ENCODE results near the gene MCEE.
"Not testable (repeated sequence)": the region's sequence is repeated elsewhere in the genome, so short reads cannot be mapped to it uniquely, and the experiment has no call there.

MCEE gene

GRCh38 chr2:71151620-71152019, 21.6 kb upstream of the MCEE start:
- Histone ChIP-seq H3K36me3 (ENCODE audit: control insufficient read depth in 1 of 2, insufficient read depth in 2 of 2, low read length in 2 of 2) (peaks cover 38 to 39% of the 10 kb centered on the region in 2 donors), H3K4me1 (ENCODE audit: control insufficient read depth in 1 of 2, insufficient read depth in 2 of 2, low read length in 2 of 2) (peaks cover 0 to under 1% of the 10 kb centered on the region in 2 donors), H3K9me3 (ENCODE audit: control insufficient read depth in 1 of 2, low read length in 2 of 2) (no peaks in the 10 kb centered on the region), H3K27me3 (ENCODE audit: low read depth, low read length) (no peaks in the 10 kb centered on the region), H3K4me3 (ENCODE audit: low read depth in 1 of 2, low read length in 2 of 2) (no peak overlapping the region), H3K27ac (ENCODE audit: low read length) (no peak overlapping the region)

- Histone ChIP-seq H3K4me3 (ENCODE audit: low read depth in 1 of 2, low read length in 2 of 2) (no peak overlapping the region), H3K27ac (ENCODE audit: low read length) (no peak overlapping the region), H3K36me3 (ENCODE audit: control insufficient read depth in 1 of 2, insufficient read depth in 2 of 2, low read length in 2 of 2) (peaks cover 51 to 52% of the 10 kb centered on the region in 2 donors), H3K4me1 (ENCODE audit: control insufficient read depth in 1 of 2, insufficient read depth in 2 of 2, low read length in 2 of 2) (no peaks in the 10 kb centered on the region), H3K27me3 (ENCODE audit: low read depth, low read length) (no peaks in the 10 kb centered on the region), H3K9me3 (ENCODE audit: control insufficient read depth in 1 of 2, low read length in 2 of 2) (no peaks in the 10 kb centered on the region)
These were observed 20.2 kb upstream of the MCEE start for GRCh38 chr2:71150082-71150816.

GRCh38 chr2:71148506-71149063, 18.6 kb upstream of the MCEE start:
- Histone ChIP-seq H3K36me3 (ENCODE audit: control insufficient read depth in 1 of 2, insufficient read depth in 2 of 2, low read length in 2 of 2) (peaks cover 67 to 68% of the 10 kb centered on the region in 2 donors), H3K27ac (ENCODE audit: low read length) (no peak overlapping the region), H3K9me3 (ENCODE audit: control insufficient read depth in 1 of 2, low read length in 2 of 2) (no peaks in the 10 kb centered on the region), H3K27me3 (ENCODE audit: low read depth, low read length) (no peaks in the 10 kb centered on the region), H3K4me3 (ENCODE audit: low read depth in 1 of 2, low read length in 2 of 2) (no peak overlapping the region), H3K4me1 (ENCODE audit: control insufficient read depth in 1 of 2, insufficient read depth in 2 of 2, low read length in 2 of 2) (no peaks in the 10 kb centered on the region)

GRCh38 chr2:71143782-71144181, 13.8 kb upstream of the MCEE start:
- H3K27me3 ChIP-seq (ENCODE audit: low read depth, low read length): no peaks in the 10 kb centered on the region
- H3K4me1 ChIP-seq (ENCODE audit: control insufficient read depth in 1 of 2, insufficient read depth in 2 of 2, low read length in 2 of 2): no peaks in the 10 kb centered on the region
- no peaks in the 10 kb centered on the region for H3K9me3 ChIP-seq (ENCODE audit: control insufficient read depth in 1 of 2, low read length in 2 of 2)
- peaks cover 81 to 87% of the 10 kb centered on the region in 2 donors for H3K36me3 ChIP-seq (ENCODE audit: control insufficient read depth in 1 of 2, insufficient read depth in 2 of 2, low read length in 2 of 2)
- no peak overlapping the region for H3K27ac ChIP-seq (ENCODE audit: low read length)
- no peak overlapping the region for H3K4me3 ChIP-seq (ENCODE audit: low read depth in 1 of 2, low read length in 2 of 2)

- Histone ChIP-seq H3K27me3 (ENCODE audit: low read depth, low read length) (no peaks in the 10 kb centered on the region), H3K27ac (ENCODE audit: low read length) (no peak overlapping the region), H3K4me3 (ENCODE audit: low read depth in 1 of 2, low read length in 2 of 2) (no peak overlapping the region), H3K4me1 (ENCODE audit: control insufficient read depth in 1 of 2, insufficient read depth in 2 of 2, low read length in 2 of 2) (peaks cover 0 to 19% of the 10 kb centered on the region in 2 donors), H3K36me3 (ENCODE audit: control insufficient read depth in 1 of 2, insufficient read depth in 2 of 2, low read length in 2 of 2) (peaks cover 33 to 61% of the 10 kb centered on the region in 2 donors), H3K9me3 (ENCODE audit: control insufficient read depth in 1 of 2, low read length in 2 of 2) (no peaks in the 10 kb centered on the region)
These were observed 6.1 kb upstream of the MCEE start for GRCh38 chr2:71136174-71136573.

GRCh38 chr2:71133603-71134002, 3.6 kb upstream of the MCEE start:
- Histone ChIP-seq H3K36me3 (ENCODE audit: control insufficient read depth in 1 of 2, insufficient read depth in 2 of 2, low read length in 2 of 2) (peaks cover 9 to 43% of the 10 kb centered on the region in 2 donors), H3K4me3 (ENCODE audit: low read depth in 1 of 2, low read length in 2 of 2) (no peak overlapping the region), H3K27ac (ENCODE audit: low read length) (no peak overlapping the region)

GRCh38 chr2:71131387-71132166, 1.5 kb upstream of the MCEE start:
- not testable (repeated sequence) for H3K27me3 ChIP-seq (ENCODE audit: low read depth, low read length); H3K9me3 ChIP-seq (ENCODE audit: control insufficient read depth in 1 of 2, low read length in 2 of 2)
- H3K4me1 ChIP-seq (ENCODE audit: control insufficient read depth in 1 of 2, insufficient read depth in 2 of 2, low read length in 2 of 2): peaks cover 0 to 41% of the 10 kb centered on the region in 2 donors
- H3K27ac ChIP-seq (ENCODE audit: low read length): peak overlapping the region; percentile 96
- peak overlapping the region; percentile 96 to 98 for H3K4me3 ChIP-seq (ENCODE audit: low read depth in 1 of 2, low read length in 2 of 2)
- peaks cover 0 to 27% of the 10 kb centered on the region in 2 donors for H3K36me3 ChIP-seq (ENCODE audit: control insufficient read depth in 1 of 2, insufficient read depth in 2 of 2, low read length in 2 of 2)

More at GRCh38 chr2:71133603-71134002, 3.6 kb upstream of the MCEE start:
- H3K4me1 ChIP-seq (ENCODE audit: control insufficient read depth in 1 of 2, insufficient read depth in 2 of 2, low read length in 2 of 2): peaks cover 0 to 26% of the 10 kb centered on the region in 2 donors
- H3K9me3 ChIP-seq (ENCODE audit: control insufficient read depth in 1 of 2, low read length in 2 of 2): no peaks in the 10 kb centered on the region
- no peaks in the 10 kb centered on the region for H3K27me3 ChIP-seq (ENCODE audit: low read depth, low read length)

- no peaks in the 10 kb centered on the region for H3K9me3 ChIP-seq (ENCODE audit: control insufficient read depth in 1 of 2, low read length in 2 of 2)
- H3K4me1 ChIP-seq (ENCODE audit: control insufficient read depth in 1 of 2, insufficient read depth in 2 of 2, low read length in 2 of 2): peaks cover 0 to 41% of the 10 kb centered on the region in 2 donors
- peak overlapping the region; percentile 96 for H3K27ac ChIP-seq (ENCODE audit: low read length)
- peak overlapping the region; percentile 96 to 98 for H3K4me3 ChIP-seq (ENCODE audit: low read depth in 1 of 2, low read length in 2 of 2)
- H3K27me3 ChIP-seq (ENCODE audit: low read depth, low read length): no peaks in the 10 kb centered on the region
- peaks cover 0 to 20% of the 10 kb centered on the region in 2 donors for H3K36me3 ChIP-seq (ENCODE audit: control insufficient read depth in 1 of 2, insufficient read depth in 2 of 2, low read length in 2 of 2)
These were observed 846 bp upstream of the MCEE start for GRCh38 chr2:71130905-71131244.

GRCh38 chr2:71129902-71130151, 202 bp downstream of the MCEE start:
- peaks cover 0 to 41% of the 10 kb centered on the region in 2 donors for H3K4me1 ChIP-seq (ENCODE audit: control insufficient read depth in 1 of 2, insufficient read depth in 2 of 2, low read length in 2 of 2)
- peak overlapping the region; percentile 96 to 98 for H3K4me3 ChIP-seq (ENCODE audit: low read depth in 1 of 2, low read length in 2 of 2)
- peak overlapping the region; percentile 96 for H3K27ac ChIP-seq (ENCODE audit: low read length)
- no peaks in the 10 kb centered on the region for H3K9me3 ChIP-seq (ENCODE audit: control insufficient read depth in 1 of 2, low read length in 2 of 2)
- H3K36me3 ChIP-seq (ENCODE audit: control insufficient read depth in 1 of 2, insufficient read depth in 2 of 2, low read length in 2 of 2): peaks cover 0 to 14% of the 10 kb centered on the region in 2 donors
- no peaks in the 10 kb centered on the region for H3K27me3 ChIP-seq (ENCODE audit: low read depth, low read length)

- H3K27ac ChIP-seq (ENCODE audit: low read length): peak overlapping the region; percentile 96
- peaks cover 0 to 41% of the 10 kb centered on the region in 2 donors for H3K4me1 ChIP-seq (ENCODE audit: control insufficient read depth in 1 of 2, insufficient read depth in 2 of 2, low read length in 2 of 2)
- H3K36me3 ChIP-seq (ENCODE audit: control insufficient read depth in 1 of 2, insufficient read depth in 2 of 2, low read length in 2 of 2): peaks cover 0 to 9% of the 10 kb centered on the region in 2 donors
- H3K9me3 ChIP-seq (ENCODE audit: control insufficient read depth in 1 of 2, low read length in 2 of 2): no peaks in the 10 kb centered on the region
- no peaks in the 10 kb centered on the region for H3K27me3 ChIP-seq (ENCODE audit: low read depth, low read length)
- peak overlapping the region; percentile 96 to 98 for H3K4me3 ChIP-seq (ENCODE audit: low read depth in 1 of 2, low read length in 2 of 2)
These were observed 721 bp downstream of the MCEE start for GRCh38 chr2:71129114-71129901.

GRCh38 chr2:71126957-71127356, 3.1 kb downstream of the MCEE start:
- Histone ChIP-seq H3K36me3 (ENCODE audit: control insufficient read depth in 1 of 2, insufficient read depth in 2 of 2, low read length in 2 of 2) (peaks cover 0 to 15% of the 10 kb centered on the region in 2 donors), H3K27ac (ENCODE audit: low read length) (no peak overlapping the region), H3K9me3 (ENCODE audit: control insufficient read depth in 1 of 2, low read length in 2 of 2) (no peaks in the 10 kb centered on the region), H3K27me3 (ENCODE audit: low read depth, low read length) (no peaks in the 10 kb centered on the region), H3K4me3 (ENCODE audit: low read depth in 1 of 2, low read length in 2 of 2) (no peak overlapping the region), H3K4me1 (ENCODE audit: control insufficient read depth in 1 of 2, insufficient read depth in 2 of 2, low read length in 2 of 2) (peaks cover 0 to 29% of the 10 kb centered on the region in 2 donors)
